GM21786 (cell line): ENCODE results near the gene NFATC1.

ENCODE experiments used
- ATAC-seq: cut with Tn5 transposase; IDR thresholded peaks from one replicate; pipeline ENCODE4 v1.9.1; 2021; ENCODE audit not compliant: unreplicated experiment

NFATC1 gene

GRCh38 chr18:79518028-79518682 is 122.4 kb downstream of the NFATC1 start:
- no peak for ATAC-seq

- no peak for ATAC-seq
Measured at GRCh38 chr18:79518683-79519128, 123.0 kb downstream of the NFATC1 start.

GRCh38 chr18:79519751-79520477 is 124.2 kb downstream of the NFATC1 start:
- ATAC-seq: no peak

- no peak for ATAC-seq
Measured at GRCh38 chr18:79520478-79521390, 125.0 kb downstream of the NFATC1 start.

DNA sequence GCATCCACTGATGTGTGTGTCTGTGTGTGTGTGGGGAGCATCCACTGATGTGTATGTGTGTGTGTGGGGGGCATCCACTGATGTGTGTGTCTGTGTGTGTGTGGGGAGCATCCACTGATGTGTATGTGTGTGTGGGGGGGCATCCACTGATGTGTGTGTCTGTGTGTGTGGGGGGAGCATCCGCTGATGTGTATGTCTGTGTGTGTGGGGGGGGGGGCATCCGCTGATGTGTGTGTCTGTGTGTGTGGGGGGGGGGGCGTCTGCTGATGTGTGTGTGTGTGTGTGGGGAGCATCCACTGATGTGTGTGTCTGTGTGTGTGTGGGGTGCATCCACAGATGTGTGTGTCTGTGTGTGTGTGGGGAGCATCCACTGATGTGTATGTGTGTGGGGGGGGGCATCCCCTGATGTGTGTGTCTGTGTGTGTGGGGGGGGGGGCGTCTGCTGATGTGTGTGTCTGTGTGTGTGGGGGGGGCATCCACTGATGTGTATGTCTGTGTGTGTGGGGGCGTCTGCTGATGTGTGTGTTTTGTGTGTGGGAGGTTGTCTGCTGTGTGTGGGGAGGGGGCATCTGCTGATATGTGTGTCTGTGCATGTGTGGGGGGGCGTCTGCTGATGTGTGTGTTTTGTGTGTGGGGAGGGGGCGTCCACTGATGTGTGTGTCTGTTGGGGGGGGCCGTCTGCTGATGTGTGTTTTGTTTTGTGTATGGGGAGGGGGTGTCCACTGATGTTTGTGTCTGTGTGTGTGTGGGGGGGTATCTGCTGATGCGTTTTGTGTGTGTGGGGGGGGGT is 125.9 kb downstream of the NFATC1 start:
- ATAC-seq: no peak

GRCh38 chr18:79522451-79523205 is 126.9 kb downstream of the NFATC1 start:
- peak; percentile 14 for ATAC-seq

GRCh38 chr18:79523206-79523735 is 127.5 kb downstream of the NFATC1 start:
- ATAC-seq: peak; percentile 28

DNA sequence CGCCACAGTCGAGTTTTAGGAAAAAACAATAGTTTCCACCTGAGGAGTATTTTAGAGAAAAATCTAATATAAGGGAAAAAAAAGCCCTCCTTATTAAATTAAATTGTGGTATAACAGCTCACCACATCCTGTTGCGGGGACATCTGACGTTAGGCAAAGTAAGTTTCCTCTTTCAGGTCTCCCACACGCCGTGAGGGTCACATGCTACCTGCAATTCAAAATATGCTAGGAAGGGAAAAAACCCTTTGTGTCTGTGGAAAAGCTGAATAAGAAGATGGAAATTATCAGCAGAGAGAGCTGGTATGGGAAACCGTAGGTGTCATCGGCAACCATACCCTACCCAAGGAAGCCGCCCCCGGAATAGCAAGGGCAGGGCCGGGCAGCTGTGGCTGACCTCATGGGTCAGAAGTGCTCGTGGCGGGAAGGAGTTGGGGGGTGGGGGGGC is 128.0 kb downstream of the NFATC1 start:
- peak; percentile 59 for ATAC-seq

GRCh38 chr18:79524181-79525078 is 128.7 kb downstream of the NFATC1 start:
- peak; percentile 16 for ATAC-seq

- no peak for ATAC-seq
Measured at GRCh38 chr18:79525556-79526467, 130.1 kb downstream of the NFATC1 start.

- no peak for ATAC-seq
Measured at GRCh38 chr18:79526468-79527460, 131.0 kb downstream of the NFATC1 start.

DNA sequence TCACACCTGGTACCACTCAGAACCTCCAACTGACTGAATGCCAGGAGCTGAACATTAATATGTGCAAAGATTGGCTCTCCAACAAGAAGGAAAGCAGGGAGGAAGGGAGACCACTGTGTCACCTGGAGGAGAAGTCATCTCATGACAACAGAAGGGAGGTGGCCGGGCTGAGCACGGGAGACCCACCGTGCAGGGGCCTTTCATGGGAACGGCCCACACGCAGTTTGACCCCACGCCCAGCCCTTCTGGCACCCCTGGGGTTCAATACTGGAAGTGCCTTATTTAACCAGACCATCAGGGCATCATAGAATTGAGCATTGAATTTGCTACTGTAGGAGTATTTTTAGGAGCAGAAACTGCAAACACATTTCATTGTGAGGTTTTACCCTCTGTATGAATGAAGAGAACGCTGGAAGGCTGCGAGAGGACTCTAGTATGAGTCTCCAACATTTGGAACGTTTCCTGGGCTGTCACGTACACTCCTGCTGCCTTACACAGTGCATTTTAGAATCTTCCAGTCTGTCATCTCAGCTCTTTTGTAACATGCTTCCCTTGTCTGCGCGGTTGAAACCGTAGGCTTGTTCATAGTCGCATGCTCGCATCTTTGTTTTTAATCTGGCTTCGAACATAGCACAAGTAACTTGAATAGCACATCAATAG is 132.1 kb downstream of the NFATC1 start:
- ATAC-seq: no peak

- ATAC-seq: no peak
Measured at GRCh38 chr18:79528316-79528695, 132.6 kb downstream of the NFATC1 start.

DNA sequence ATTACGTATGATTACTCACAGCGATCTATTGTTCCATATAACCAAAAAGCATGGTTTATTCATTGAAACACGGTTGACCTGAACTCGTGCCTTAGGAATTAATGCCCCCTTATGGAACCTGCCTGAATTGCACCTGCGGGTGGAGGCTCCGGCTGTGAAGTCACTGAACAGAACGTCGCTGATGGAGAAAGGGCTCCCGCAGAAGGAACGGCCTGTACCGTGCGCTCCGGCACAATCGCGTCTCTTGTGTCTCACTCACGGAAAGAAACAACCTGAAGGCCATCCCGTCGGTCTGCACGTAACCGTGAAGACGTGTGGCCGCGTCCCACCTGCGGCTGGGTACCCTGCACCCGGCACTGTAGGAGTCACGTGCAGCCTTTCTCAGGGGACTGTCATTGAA is 133.1 kb downstream of the NFATC1 start:
- no peak for ATAC-seq

DNA sequence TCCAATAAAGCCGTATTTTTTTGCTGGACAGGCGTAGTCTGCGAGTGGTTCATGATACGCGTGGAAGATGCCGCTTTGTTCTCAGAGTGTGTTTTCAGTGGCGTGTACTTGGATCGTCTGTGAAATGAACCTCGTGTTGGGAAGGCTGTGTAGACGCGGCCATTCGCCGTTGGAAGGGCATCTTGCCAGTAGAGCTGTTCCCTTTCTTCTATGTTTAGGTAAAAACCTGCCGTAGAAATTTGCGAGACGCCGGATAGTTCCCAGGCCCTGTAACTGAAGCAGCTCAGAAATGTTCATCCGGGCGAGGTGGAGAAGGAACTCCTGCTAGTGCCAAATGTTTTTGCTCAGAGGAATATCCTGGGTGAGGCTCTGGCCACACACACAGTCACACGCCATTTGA is 133.6 kb downstream of the NFATC1 start:
- no peak for ATAC-seq

GRCh38 chr18:79529991-79530390 is 134.3 kb downstream of the NFATC1 start:
- no peak for ATAC-seq
